Dermis lymphatic vessel endothelial cell (primary cell): ENCODE results near the gene HSPA12A. TPM values are rescaled to one million over a fixed set of nuclear protein-coding genes. Genes with fewer than 3 reads are reported as not detected.

Experiments
- total RNA-seq: library from RNA; depleted of rRNA; stranded (reverse); fragments of >200 nt; gene quantifications from 2 replicates; pipeline ENCODE4 v1.2.1, GENCODE V29; 2014

The HSPA12A gene, protein sequence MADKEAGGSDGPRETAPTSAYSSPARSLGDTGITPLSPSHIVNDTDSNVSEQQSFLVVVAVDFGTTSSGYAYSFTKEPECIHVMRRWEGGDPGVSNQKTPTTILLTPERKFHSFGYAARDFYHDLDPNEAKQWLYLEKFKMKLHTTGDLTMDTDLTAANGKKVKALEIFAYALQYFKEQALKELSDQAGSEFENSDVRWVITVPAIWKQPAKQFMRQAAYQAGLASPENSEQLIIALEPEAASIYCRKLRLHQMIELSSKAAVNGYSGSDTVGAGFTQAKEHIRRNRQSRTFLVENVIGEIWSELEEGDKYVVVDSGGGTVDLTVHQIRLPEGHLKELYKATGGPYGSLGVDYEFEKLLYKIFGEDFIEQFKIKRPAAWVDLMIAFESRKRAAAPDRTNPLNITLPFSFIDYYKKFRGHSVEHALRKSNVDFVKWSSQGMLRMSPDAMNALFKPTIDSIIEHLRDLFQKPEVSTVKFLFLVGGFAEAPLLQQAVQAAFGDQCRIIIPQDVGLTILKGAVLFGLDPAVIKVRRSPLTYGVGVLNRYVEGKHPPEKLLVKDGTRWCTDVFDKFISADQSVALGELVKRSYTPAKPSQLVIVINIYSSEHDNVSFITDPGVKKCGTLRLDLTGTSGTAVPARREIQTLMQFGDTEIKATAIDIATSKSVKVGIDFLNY
- total RNA-seq, result 0.52 and 1.3 TPM in 2 replicates

GRCh38 chr10:116742367-116743265 is at the start of gene HSPA12A:
Gene HSPA12A (minus strand): TSS chr10:116742566. CDS start chr10:116742469, 97 bp downstream.

Other genes with a start within 250 kb of the HSPA12A start
- not detected in 2 replicates for gene PNLIP, start 196.6 kb downstream of the HSPA12A start, total RNA-seq
- gene PNLIPRP1, start 151.6 kb downstream of the HSPA12A start, total RNA-seq, result not detected in 2 replicates
- not detected in 2 replicates for gene PNLIPRP2, start 121.6 kb downstream of the HSPA12A start, total RNA-seq
- under 0.01 TPM in 1 of 2 replicates, not detected in the other for gene ENO4, start 106.9 kb upstream of the HSPA12A start, total RNA-seq